ENCODE data around the gene PNLIPRP2.

The PNLIPRP2 gene

GRCh38 chr10:116620423-116621400 lies at the start of gene PNLIPRP2:
Gene PNLIPRP2, plus strand, starts transcription at chr10:116620953.
- no peak for DNase-seq

- DNase-seq: no peak
These were observed 46.0 kb upstream of the PNLIPRP2 start for GRCh38 chr10:116574797-116575196.

GRCh38 chr10:116587878-116588591 lies 32.7 kb upstream of the PNLIPRP2 start:
- no peak for DNase-seq

- no peak for DNase-seq
These were observed 31.8 kb upstream of the PNLIPRP2 start for GRCh38 chr10:116588995-116589394.

GRCh38 chr10:116589926-116590325 lies 30.8 kb upstream of the PNLIPRP2 start:
- no peak for DNase-seq

GRCh38 chr10:116590590-116591444 lies 29.9 kb upstream of the PNLIPRP2 start, which contains the start of gene PNLIPRP1:
Gene PNLIPRP1, plus strand, starts transcription at chr10:116590959. Its CDS starts 171 bp downstream, at chr10:116591130.
- DNase-seq: no peak

GRCh38 chr10:116593139-116593740 lies 27.5 kb upstream of the PNLIPRP2 start:
- DNase-seq: no peak

GRCh38 chr10:116594525-116595035 lies 26.2 kb upstream of the PNLIPRP2 start:
- no peak for DNase-seq

GRCh38 chr10:116596062-116596461 lies 24.7 kb upstream of the PNLIPRP2 start:
- no peak for DNase-seq

GRCh38 chr10:116597543-116597942 lies 23.2 kb upstream of the PNLIPRP2 start:
- DNase-seq: no peak

GRCh38 chr10:116598329-116598728 lies 22.4 kb upstream of the PNLIPRP2 start:
- DNase-seq: no peak

GRCh38 chr10:116599991-116600390 lies 20.8 kb upstream of the PNLIPRP2 start:
- no peak for DNase-seq

- DNase-seq: no peak
These were observed 17.9 kb upstream of the PNLIPRP2 start for GRCh38 chr10:116602648-116603400.

- no peak for DNase-seq
These were observed 14.7 kb upstream of the PNLIPRP2 start for GRCh38 chr10:116606061-116606483.

- no peak for DNase-seq
These were observed 13.4 kb upstream of the PNLIPRP2 start for GRCh38 chr10:116607336-116607735.

- no peak for DNase-seq
These were observed 11.8 kb upstream of the PNLIPRP2 start for GRCh38 chr10:116608686-116609594.

- DNase-seq: no peak
These were observed 10.2 kb upstream of the PNLIPRP2 start for GRCh38 chr10:116610443-116611152.

- DNase-seq: no peak
These were observed 9.6 kb upstream of the PNLIPRP2 start for GRCh38 chr10:116611153-116611545.

- DNase-seq: no peak
These were observed 8.5 kb upstream of the PNLIPRP2 start for GRCh38 chr10:116612107-116612769.

All from amniotic stem cell (primary cell).